ENCODE data around the gene CPA5.

Gene CPA5

GRCh38 chr7:130346177-130346905 lies 1.7 kb downstream of the CPA5 start:
- Mint-ChIP-seq H3K4me1 (no peaks in the 10 kb centered on the region), H3K36me3 (no peaks in the 10 kb centered on the region), H3K4me3 (no peak overlapping the region), H3K27me3 (peaks cover 34% of the 10 kb centered on the region), H3K27ac (no peak overlapping the region), H3K9me3 (peaks cover 3% of the 10 kb centered on the region)
- ATAC-seq = no peak

GRCh38 chr7:130346941-130347340 lies 2.3 kb downstream of the CPA5 start:
- H3K9me3 Mint-ChIP-seq = peaks cover 3% of the 10 kb centered on the region
- no peak overlapping the region for H3K27ac Mint-ChIP-seq
- ATAC-seq = no peak
- H3K36me3 Mint-ChIP-seq = no peaks in the 10 kb centered on the region
- peaks cover 40% of the 10 kb centered on the region for H3K27me3 Mint-ChIP-seq
- no peak overlapping the region for H3K4me3 Mint-ChIP-seq
- H3K4me1 Mint-ChIP-seq = no peaks in the 10 kb centered on the region

- ATAC-seq = peak; percentile 14
- H3K4me3 Mint-ChIP-seq = no peak overlapping the region
These were observed 5.5 kb downstream of the CPA5 start for GRCh38 chr7:130349911-130350782.

GRCh38 chr7:130350945-130351790 lies 6.6 kb downstream of the CPA5 start:
- H3K9me3 Mint-ChIP-seq = no peaks in the 10 kb centered on the region
- peak; percentile 14 for ATAC-seq
- H3K27ac Mint-ChIP-seq = no peak overlapping the region
- H3K4me1 Mint-ChIP-seq = no peaks in the 10 kb centered on the region
- peaks cover 44% of the 10 kb centered on the region for H3K27me3 Mint-ChIP-seq
- no peak overlapping the region for H3K4me3 Mint-ChIP-seq
- H3K36me3 Mint-ChIP-seq = no peaks in the 10 kb centered on the region

More at GRCh38 chr7:130349911-130350782, 5.5 kb downstream of the CPA5 start:
- Mint-ChIP-seq H3K27ac (no peak overlapping the region), H3K27me3 (peaks cover 44% of the 10 kb centered on the region), H3K36me3 (no peaks in the 10 kb centered on the region), H3K4me1 (no peaks in the 10 kb centered on the region), H3K9me3 (no peaks in the 10 kb centered on the region)

DNA sequence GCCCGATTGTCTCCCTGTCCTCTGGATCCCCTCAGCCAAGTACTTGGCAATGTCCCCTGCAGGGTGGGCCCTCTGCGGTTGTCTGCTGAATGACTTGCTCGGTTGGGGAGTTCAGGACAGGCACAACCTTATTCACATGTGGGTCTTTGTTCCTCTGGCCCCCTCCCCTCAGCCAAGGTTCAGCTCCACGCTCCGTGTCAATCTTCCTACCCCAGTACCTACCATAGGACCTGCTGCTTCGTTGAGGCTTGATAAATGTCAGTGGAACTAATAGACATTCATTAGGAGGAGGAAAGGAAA lies 7.1 kb downstream of the CPA5 start:
- H3K27me3 Mint-ChIP-seq = peaks cover 44% of the 10 kb centered on the region
- no peak overlapping the region for H3K4me3 Mint-ChIP-seq
- H3K9me3 Mint-ChIP-seq = no peaks in the 10 kb centered on the region
- no peak overlapping the region for H3K27ac Mint-ChIP-seq
- no peaks in the 10 kb centered on the region for H3K36me3 Mint-ChIP-seq
- no peaks in the 10 kb centered on the region for H3K4me1 Mint-ChIP-seq
- no peak for ATAC-seq

DNA sequence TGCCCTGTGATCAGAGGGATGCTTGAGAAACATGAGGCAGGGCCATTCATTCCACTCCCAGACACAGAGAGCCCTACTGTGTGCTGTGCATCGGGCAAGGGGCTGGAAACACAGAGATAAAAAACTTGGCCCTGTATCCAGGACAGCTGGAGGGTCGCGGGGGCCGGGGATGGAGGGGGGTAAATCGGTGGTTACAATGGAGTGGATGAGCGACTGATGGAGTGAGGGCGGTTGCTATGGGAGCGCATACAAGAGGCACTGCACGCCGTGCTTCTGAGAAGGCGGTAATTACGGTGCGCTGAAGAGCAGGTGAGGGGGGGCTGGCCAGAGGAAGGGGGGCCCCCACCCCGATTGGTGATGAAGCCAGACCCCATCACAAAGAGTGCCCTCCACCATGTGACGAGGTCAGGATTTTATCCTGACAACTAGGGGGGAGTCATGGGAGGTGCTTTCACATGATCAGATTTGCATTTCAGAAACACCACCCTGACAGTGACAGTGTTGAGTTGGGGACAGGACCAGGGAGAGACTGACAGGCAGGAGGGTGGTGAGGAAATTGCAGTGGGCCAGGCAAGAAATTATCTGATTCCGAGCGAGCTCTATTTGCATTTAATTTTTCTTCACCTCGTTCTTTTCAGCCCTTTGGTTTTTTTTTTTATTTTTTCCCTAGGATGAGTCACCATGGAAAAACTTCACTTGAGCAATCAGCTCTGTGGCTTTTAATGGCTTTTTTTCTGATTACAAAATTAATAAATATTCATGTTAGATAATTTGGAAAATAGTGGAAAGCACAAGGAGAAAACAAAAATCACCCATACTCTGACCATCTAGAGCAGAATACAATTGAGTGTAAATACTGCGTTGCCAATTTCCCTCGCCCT lies 7.8 kb downstream of the CPA5 start:
- no peaks in the 10 kb centered on the region for H3K9me3 Mint-ChIP-seq
- no peak for ATAC-seq
- H3K4me1 Mint-ChIP-seq = no peaks in the 10 kb centered on the region
- H3K27me3 Mint-ChIP-seq = peaks cover 38% of the 10 kb centered on the region
- H3K4me3 Mint-ChIP-seq = no peak overlapping the region
- no peaks in the 10 kb centered on the region for H3K36me3 Mint-ChIP-seq
- no peak overlapping the region for H3K27ac Mint-ChIP-seq

DNA sequence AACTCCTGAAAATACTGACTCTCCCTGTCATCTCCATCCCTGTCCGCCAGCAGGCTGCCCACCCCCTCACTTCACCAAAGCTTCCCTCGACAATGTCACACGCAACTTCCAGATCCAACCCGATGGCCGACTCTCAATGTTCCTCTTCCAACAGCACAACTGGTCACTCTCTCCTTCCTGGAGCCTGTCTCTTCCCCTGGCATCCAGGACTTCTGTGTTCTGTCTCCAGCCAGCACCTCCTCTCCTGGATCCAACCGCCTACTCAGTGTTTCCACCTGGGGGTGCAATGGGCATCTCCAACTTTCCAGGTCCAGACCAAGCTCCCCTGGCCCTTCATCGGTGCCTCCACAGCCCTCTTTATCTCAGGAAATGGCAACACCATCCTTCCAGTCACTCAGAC lies 8.6 kb downstream of the CPA5 start:
- ATAC-seq = no peak
- H3K4me1 Mint-ChIP-seq = no peaks in the 10 kb centered on the region
- peaks cover 30% of the 10 kb centered on the region for H3K27me3 Mint-ChIP-seq
- no peak overlapping the region for H3K27ac Mint-ChIP-seq
- no peaks in the 10 kb centered on the region for H3K36me3 Mint-ChIP-seq
- H3K9me3 Mint-ChIP-seq = no peaks in the 10 kb centered on the region
- no peak overlapping the region for H3K4me3 Mint-ChIP-seq

- Mint-ChIP-seq H3K27ac (no peak overlapping the region), H3K27me3 (peaks cover 11% of the 10 kb centered on the region), H3K9me3 (peaks cover 13% of the 10 kb centered on the region), H3K4me3 (no peak overlapping the region), H3K36me3 (no peaks in the 10 kb centered on the region), H3K4me1 (no peaks in the 10 kb centered on the region)
- no peak for ATAC-seq
These were observed 11.7 kb downstream of the CPA5 start for GRCh38 chr7:130356121-130356875.

DNA sequence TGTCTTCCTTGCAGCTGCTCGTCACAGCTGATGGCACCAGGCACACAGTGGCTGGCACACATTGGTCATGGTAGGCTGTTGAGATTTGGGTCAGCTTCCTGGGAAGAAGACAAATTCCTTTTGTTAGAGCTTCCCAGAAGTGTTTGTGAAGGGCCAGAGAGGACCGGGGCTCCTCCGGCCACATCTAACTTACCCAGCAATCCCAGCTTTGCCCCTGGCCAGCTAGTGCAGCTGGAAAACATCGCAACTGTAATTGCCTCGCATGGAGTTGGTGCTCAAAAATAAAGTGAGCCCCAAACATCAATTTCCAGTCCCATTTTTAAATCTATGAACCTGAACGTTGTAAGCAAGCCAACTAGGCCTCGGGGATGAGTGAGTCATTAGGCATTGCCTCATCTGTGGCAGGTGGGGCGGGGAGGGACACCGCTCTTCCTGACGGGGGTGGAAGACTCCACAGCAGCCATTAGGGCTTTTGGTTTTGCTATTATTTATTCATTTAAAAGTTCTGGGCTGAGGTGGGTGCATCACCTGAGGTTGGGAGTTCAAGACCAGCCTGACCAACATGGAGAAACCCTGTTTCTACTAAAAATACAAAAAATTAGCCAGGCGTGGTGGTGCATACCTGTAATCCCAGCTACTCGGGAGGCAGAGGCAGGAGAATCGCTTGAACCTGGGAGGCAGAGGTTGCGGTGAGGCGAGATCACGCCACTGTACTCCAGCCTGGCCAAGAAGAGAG lies 12.4 kb downstream of the CPA5 start:
- no peak overlapping the region for H3K4me3 Mint-ChIP-seq
- no peaks in the 10 kb centered on the region for H3K4me1 Mint-ChIP-seq
- ATAC-seq = no peak
- peaks cover 13% of the 10 kb centered on the region for H3K9me3 Mint-ChIP-seq
- peaks cover 9% of the 10 kb centered on the region for H3K27me3 Mint-ChIP-seq
- H3K36me3 Mint-ChIP-seq = no peaks in the 10 kb centered on the region
- H3K27ac Mint-ChIP-seq = no peak overlapping the region

- Mint-ChIP-seq H3K4me3 (no peak overlapping the region), H3K9me3 (peaks cover 13% of the 10 kb centered on the region), H3K27ac (no peak overlapping the region), H3K27me3 (peaks cover 20% of the 10 kb centered on the region), H3K36me3 (no peaks in the 10 kb centered on the region), H3K4me1 (no peaks in the 10 kb centered on the region)
- no peak for ATAC-seq
These were observed 13.9 kb downstream of the CPA5 start for GRCh38 chr7:130358471-130358870.

- H3K27me3 Mint-ChIP-seq = peaks cover 23% of the 10 kb centered on the region
- H3K36me3 Mint-ChIP-seq = no peaks in the 10 kb centered on the region
- no peak overlapping the region for H3K27ac Mint-ChIP-seq
- no peaks in the 10 kb centered on the region for H3K4me1 Mint-ChIP-seq
- H3K4me3 Mint-ChIP-seq = no peak overlapping the region
- ATAC-seq = no peak
- H3K9me3 Mint-ChIP-seq = peaks cover 13% of the 10 kb centered on the region
These were observed 14.8 kb downstream of the CPA5 start for GRCh38 chr7:130359276-130359857.

GRCh38 chr7:130360518-130360917 lies 15.9 kb downstream of the CPA5 start:
- no peak for ATAC-seq
- H3K36me3 Mint-ChIP-seq = no peaks in the 10 kb centered on the region

DNA sequence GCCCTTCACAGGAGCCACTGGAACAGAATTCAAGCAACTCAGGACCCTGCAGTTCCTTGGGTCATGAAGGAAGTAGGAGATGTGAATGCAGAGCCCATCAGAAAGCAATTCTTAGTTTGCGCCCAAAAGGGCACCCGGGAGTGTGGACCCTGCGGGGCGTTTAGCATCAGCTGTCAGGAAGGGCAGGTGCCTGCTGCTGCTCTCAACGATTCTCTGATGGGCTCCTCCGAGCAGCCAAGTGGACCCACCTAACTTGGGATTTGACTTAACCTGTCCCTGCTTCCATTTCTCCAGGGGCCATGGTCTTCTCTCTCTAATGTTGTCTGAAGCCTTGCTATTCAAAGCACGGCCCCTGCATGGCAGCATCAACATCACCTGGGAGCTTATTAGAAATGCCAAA lies 17.1 kb downstream of the CPA5 start:
- ATAC-seq = no peak
- H3K36me3 Mint-ChIP-seq = no peaks in the 10 kb centered on the region
- peaks cover 23% of the 10 kb centered on the region for H3K27me3 Mint-ChIP-seq
- H3K9me3 Mint-ChIP-seq = peaks cover 13% of the 10 kb centered on the region
- H3K4me3 Mint-ChIP-seq = no peak overlapping the region
- no peak overlapping the region for H3K27ac Mint-ChIP-seq
- no peaks in the 10 kb centered on the region for H3K4me1 Mint-ChIP-seq

More at GRCh38 chr7:130360518-130360917, 15.9 kb downstream of the CPA5 start:
- Mint-ChIP-seq H3K27ac (no peak overlapping the region), H3K27me3 (peaks cover 23% of the 10 kb centered on the region), H3K4me3 (no peak overlapping the region), H3K9me3 (peaks cover 13% of the 10 kb centered on the region), H3K4me1 (no peaks in the 10 kb centered on the region)

All from stimulated activated memory B cell treated with anti-CD40 and anti-IgM and Interleukin-4, amounts not matched to agents 10 μg/mL and 1 μg/mL and 100 μg/mL, for 72 hours (primary cell).